Esophagus squamous epithelium (tissue), 4 donors: ENCODE data around the gene ATP6V0A4.

Experiments
- POLR2A ChIP-seq, 4 donors: fragments of 450-650 bp; IDR thresholded peaks; one replicate each; pipeline ENCODE4 v1.6.1; 2017; ENCODE audit warnings: antibody characterized with exemption in 4 of 4, mild to moderate bottlenecking in 4 of 4, moderate library complexity in 3 of 4
- TF ChIP-seq, protein P1 (sequence below), 6 experiments: fragments of 450-650 bp in 4 of 6; fragments of 200-600 bp in 2 of 6; sonication (generic) in 2 of 6; IDR thresholded peaks; one replicate each; pipeline ENCODE4 v1.5.1; 2016 to 2019; ENCODE audit warnings: antibody characterized with exemption in 6 of 6, mild to moderate bottlenecking in 4 of 6, moderate library complexity in 4 of 6

DNA sequence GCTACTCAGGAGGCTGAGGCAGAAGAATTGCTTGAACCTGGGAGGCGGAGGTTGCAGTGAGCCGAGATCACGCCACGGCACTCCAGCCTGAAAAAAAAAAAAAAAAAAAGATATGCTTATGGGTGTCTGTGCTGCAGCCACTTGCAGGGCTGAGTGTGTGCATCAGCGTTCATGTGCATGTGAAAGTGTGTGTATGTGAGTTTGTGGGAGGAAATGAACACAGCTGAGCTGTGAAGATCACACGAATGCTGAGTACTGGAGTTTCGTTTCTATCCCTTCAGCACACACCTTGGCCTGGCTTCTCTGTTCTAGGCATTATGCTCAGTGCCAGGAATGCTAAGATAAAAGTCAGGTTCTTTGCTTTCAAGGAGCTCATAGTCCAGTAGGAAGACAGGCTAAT is 84.8 kb downstream of the ATP6V0A4 start:
- TF ChIP-seq, protein P1, sequence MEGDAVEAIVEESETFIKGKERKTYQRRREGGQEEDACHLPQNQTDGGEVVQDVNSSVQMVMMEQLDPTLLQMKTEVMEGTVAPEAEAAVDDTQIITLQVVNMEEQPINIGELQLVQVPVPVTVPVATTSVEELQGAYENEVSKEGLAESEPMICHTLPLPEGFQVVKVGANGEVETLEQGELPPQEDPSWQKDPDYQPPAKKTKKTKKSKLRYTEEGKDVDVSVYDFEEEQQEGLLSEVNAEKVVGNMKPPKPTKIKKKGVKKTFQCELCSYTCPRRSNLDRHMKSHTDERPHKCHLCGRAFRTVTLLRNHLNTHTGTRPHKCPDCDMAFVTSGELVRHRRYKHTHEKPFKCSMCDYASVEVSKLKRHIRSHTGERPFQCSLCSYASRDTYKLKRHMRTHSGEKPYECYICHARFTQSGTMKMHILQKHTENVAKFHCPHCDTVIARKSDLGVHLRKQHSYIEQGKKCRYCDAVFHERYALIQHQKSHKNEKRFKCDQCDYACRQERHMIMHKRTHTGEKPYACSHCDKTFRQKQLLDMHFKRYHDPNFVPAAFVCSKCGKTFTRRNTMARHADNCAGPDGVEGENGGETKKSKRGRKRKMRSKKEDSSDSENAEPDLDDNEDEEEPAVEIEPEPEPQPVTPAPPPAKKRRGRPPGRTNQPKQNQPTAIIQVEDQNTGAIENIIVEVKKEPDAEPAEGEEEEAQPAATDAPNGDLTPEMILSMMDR (IDR thresholded peaks at IDR 0.05), result no peak
- no peak for TF ChIP-seq POLR2A (IDR thresholded peaks at IDR 0.05)
